DOHH2 (cell line): Measurements from ENCODE around the gene TIMM50.

ENCODE experiments used
- CTCF ChIP-seq: fragments of 200-600 bp; sonication (generic); IDR thresholded peaks from one replicate; pipeline ENCODE4 v1.5.1; 2014; ENCODE audit warnings: antibody characterized with exemption, mild to moderate bottlenecking, low read depth, low read length; ENCODE audit not compliant: poor library complexity, severe bottlenecking
- EZH2phosphoT487 ChIP-seq: fragments of 200-600 bp; sonication (generic); IDR thresholded peaks from 2 replicates; pipeline ENCODE4 v1.6.1; 2017; ENCODE audit warnings: borderline replicate concordance, mild to moderate bottlenecking, antibody characterized with exemption, low read length, moderate library complexity, mixed read lengths

DNA sequence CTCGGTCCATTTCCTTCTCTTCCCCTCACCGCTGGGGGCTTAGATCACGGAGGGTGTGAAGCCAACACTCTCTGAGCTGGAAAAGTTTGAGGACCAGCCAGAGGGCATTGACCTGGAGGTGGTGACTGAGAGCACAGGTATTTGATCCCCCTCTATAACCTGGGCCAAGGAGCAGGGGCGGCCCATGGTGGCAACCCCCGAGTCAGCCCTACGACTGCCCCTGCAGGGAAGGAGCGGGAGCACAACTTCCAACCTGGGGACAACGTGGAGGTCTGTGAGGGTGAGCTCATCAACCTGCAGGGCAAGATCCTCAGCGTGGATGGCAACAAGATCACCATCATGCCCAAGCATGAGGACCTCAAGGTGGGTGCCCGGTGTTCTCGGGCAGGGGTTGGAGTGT, 11.6 kb upstream of the TIMM50 start:
- TF ChIP-seq CTCF, result no peak
- no peak for TF ChIP-seq EZH2phosphoT487
